Measurements from ENCODE around the gene FBXO17. TPM values are rescaled to one million over a fixed set of nuclear protein-coding genes. Genes with fewer than 3 reads are reported as not detected.

Gene FBXO17
- total and polyA plus RNA-seq, 4 donors = 19.7 to 31.9 (median 23.4) TPM

- Histone ChIP-seq H3K27ac (ENCODE audit: low read depth in 1 of 2, low read length in 2 of 2) (no peak overlapping the region), H3K9ac (ENCODE audit: low read depth in 1 of 2, low read length in 2 of 2) (no peak overlapping the region), H3K4me1 (ENCODE audit: control insufficient read depth in 4 of 4, insufficient read depth in 4 of 4, low read length in 3 of 4) (no peaks in the 10 kb centered on the region), H3K27me3 (ENCODE audit: control insufficient read depth in 4 of 4, insufficient read depth in 4 of 4, low read length in 3 of 4) (no peaks in the 10 kb centered on the region), H3K9me3 (ENCODE audit: control insufficient read depth in 4 of 4, low read length in 3 of 4) (no peaks in the 10 kb centered on the region), H3K4me3 (ENCODE audit: low read depth in 1 of 3, low read length in 3 of 3) (no peak overlapping the region), H3K36me3 (ENCODE audit: control insufficient read depth in 4 of 4, insufficient read depth in 3 of 4, low read depth in 1 of 4, low read length in 3 of 4) (no peaks in the 10 kb centered on the region)
- no peak for DNase-seq (ENCODE audit: low spot score)
- TF ChIP-seq CTCF (IDR thresholded peaks at IDR 0.05; ENCODE audit: low read depth, low read length, missing input control) (no peak), RAD21 (IDR thresholded peaks at IDR 0.05) (no peak), NR2F2 (IDR thresholded peaks at IDR 0.05) (no peak), ATF3 (IDR thresholded peaks at IDR 0.05) (no peak), YY1 (IDR thresholded peaks at IDR 0.05) (no peak), RXRA (IDR thresholded peaks at IDR 0.05) (no peak), TAF1 (conservative IDR thresholded peaks at IDR 0.05) (no peak), GABPA (IDR thresholded peaks at IDR 0.05 in 1 of 2, conservative IDR thresholded peaks at IDR 0.05 in 1 of 2) (no peak)
- TF ChIP-seq, protein P1, sequence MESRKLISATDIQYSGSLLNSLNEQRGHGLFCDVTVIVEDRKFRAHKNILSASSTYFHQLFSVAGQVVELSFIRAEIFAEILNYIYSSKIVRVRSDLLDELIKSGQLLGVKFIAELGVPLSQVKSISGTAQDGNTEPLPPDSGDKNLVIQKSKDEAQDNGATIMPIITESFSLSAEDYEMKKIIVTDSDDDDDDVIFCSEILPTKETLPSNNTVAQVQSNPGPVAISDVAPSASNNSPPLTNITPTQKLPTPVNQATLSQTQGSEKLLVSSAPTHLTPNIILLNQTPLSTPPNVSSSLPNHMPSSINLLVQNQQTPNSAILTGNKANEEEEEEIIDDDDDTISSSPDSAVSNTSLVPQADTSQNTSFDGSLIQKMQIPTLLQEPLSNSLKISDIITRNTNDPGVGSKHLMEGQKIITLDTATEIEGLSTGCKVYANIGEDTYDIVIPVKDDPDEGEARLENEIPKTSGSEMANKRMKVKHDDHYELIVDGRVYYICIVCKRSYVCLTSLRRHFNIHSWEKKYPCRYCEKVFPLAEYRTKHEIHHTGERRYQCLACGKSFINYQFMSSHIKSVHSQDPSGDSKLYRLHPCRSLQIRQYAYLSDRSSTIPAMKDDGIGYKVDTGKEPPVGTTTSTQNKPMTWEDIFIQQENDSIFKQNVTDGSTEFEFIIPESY (IDR thresholded peaks at IDR 0.05) = no peak
- 98% methylated on average over 6 of the region's 6 CpGs for WGBS
These were observed 32.6 kb upstream of the FBXO17 start for GRCh38 chr19:39008137-39008536.

DNA sequence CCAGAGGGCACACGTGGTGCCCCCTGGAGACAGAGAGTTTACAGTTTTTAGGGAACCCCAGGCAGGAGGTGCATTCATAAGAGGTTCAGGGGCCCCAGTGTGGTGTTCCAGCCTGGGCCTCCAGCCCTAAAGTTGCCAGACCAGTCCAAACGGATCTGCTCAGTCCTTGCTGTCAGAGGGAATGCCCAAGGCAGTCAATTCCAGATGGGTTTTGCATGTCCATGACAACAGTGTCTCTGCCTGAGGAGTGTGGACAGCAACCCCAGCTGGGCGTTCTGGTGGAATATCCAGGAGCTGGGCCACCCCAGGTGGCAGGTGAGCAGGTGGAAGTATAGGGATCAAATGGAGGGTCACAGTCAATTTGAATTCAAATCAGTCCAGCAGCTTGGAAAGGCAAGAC, 31.6 kb upstream of the FBXO17 start:
- no peaks in the 10 kb centered on the region for H3K27me3 ChIP-seq (ENCODE audit: control insufficient read depth in 4 of 4, insufficient read depth in 4 of 4, low read length in 3 of 4)
- 70% methylated on average over 3 of the region's 3 CpGs for WGBS
- H3K36me3 ChIP-seq (ENCODE audit: control insufficient read depth in 4 of 4, insufficient read depth in 3 of 4, low read depth in 1 of 4, low read length in 3 of 4) = no peaks in the 10 kb centered on the region
- no peak for DNase-seq (ENCODE audit: low spot score)
- H3K9ac ChIP-seq (ENCODE audit: low read depth in 1 of 2, low read length in 2 of 2) = no peak overlapping the region
- no peaks in the 10 kb centered on the region for H3K9me3 ChIP-seq (ENCODE audit: control insufficient read depth in 4 of 4, low read length in 3 of 4)
- TF ChIP-seq HNF4A (conservative IDR thresholded peaks at IDR 0.05) (no peak), ATF3 (IDR thresholded peaks at IDR 0.05) (no peak), CTCF (IDR thresholded peaks at IDR 0.05; ENCODE audit: low read depth, low read length, missing input control) (no peak), SP1 (IDR thresholded peaks at IDR 0.05) (no peak), GABPA (IDR thresholded peaks at IDR 0.05 in 1 of 2, conservative IDR thresholded peaks at IDR 0.05 in 1 of 2) (no peak), RXRA (IDR thresholded peaks at IDR 0.05) (no peak), JUND (IDR thresholded peaks at IDR 0.05) (no peak), REST (IDR thresholded peaks at IDR 0.05) (no peak), RAD21 (IDR thresholded peaks at IDR 0.05) (no peak), EGR1 (IDR thresholded peaks at IDR 0.05; ENCODE audit: low read depth in 2 of 2) (no peak), FOXA1 (IDR thresholded peaks at IDR 0.05) (no peak), YY1 (IDR thresholded peaks at IDR 0.05) (no peak)
- TF ChIP-seq, protein P1 (IDR thresholded peaks at IDR 0.05) = no peak
- TF ChIP-seq, protein P2, sequence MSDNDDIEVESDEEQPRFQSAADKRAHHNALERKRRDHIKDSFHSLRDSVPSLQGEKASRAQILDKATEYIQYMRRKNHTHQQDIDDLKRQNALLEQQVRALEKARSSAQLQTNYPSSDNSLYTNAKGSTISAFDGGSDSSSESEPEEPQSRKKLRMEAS (IDR thresholded peaks at IDR 0.05) = no peak
- no peak overlapping the region for H3K27ac ChIP-seq (ENCODE audit: low read depth in 1 of 2, low read length in 2 of 2)
- no peak overlapping the region for H3K4me3 ChIP-seq (ENCODE audit: low read depth in 1 of 3, low read length in 3 of 3)
- no peaks in the 10 kb centered on the region for H3K4me1 ChIP-seq (ENCODE audit: control insufficient read depth in 4 of 4, insufficient read depth in 4 of 4, low read length in 3 of 4)
